K562 (cell line): ENCODE measurements around the gene DCST1. TPM values are rescaled to one million over a fixed set of nuclear protein-coding genes. Genes with fewer than 3 reads are reported as not detected.

Experiments used
- ATAC-seq: fragments of 200-7000 bp; cut with Tn5 transposase; 3 replicates; pipeline ENCODE4 v1.9.1; 2020; ENCODE audit warnings: moderate library complexity
- BruUV-seq: library from RNA; stranded (reverse); fragments of 400-500 nt; replicated peaks from 2 replicates; lab custom pipeline; 2021; lab: Mats Ljungman, UMichigan
- CTCF ChIA-PET: fragments of 300-600 bp; formaldehyde crosslinking; extraction: SDS; loops from one replicate; lab custom pipeline; 2021; ENCODE audit warnings: low intra/inter-chr PET ratio; lab: Yijun Ruan, JAX
- POLR2A ChIA-PET: fragments of 300-600, 350-650 bp; sonication (Branson Sonifier 250); formaldehyde crosslinking; extraction: SDS; loops from one replicate; lab custom pipeline; 2021; ENCODE audit warnings: antibody characterized with exemption, inconsistent platforms; lab: Yijun Ruan, JAX
- DNase-seq, 4 experiments: peaks; one replicate each; pipeline versions ENCODE4 v3.0.0 to v3.0.0-alpha.2; 2011 to 2018; ENCODE audit warnings: low spot score in 3 of 4, mixed read lengths in 3 of 4; ENCODE audit errors: extremely low read depth in 1 of 4
- FAIRE-seq: peaks from 2 replicates; lab custom pipeline; 2011; peaks lifted over from hg19 to GRCh38; lab: Jason Lieb, UNC
- H2AFZ ChIP-seq: 2 replicates; pipeline ENCODE4 v1.6.0; 2011; ENCODE audit warnings: low read depth, low read length, control low read depth, inconsistent platforms
- H3K27ac ChIP-seq: fragments of 200-600 bp; 3 replicates; pipeline ENCODE4 v1.8.0; 2011; ENCODE audit warnings: low read depth, mild to moderate bottlenecking, control low read depth, inconsistent platforms, low read length, moderate library complexity, mixed read lengths; ENCODE audit errors: extremely low read depth
- H3K27me3 ChIP-seq, 2 experiments: fragments of 300-600 bp in 1 of 2; 2 replicates in 1 of 2; 3 replicates in 1 of 2; pipeline versions ENCODE4 v1.6.0 to v1.8.0; 2011; ENCODE audit warnings: inconsistent platforms in 2 of 2, low read length in 2 of 2, mild to moderate bottlenecking in 1 of 2, mixed read lengths in 1 of 2, moderate library complexity in 1 of 2; ENCODE audit not compliant: control insufficient read depth in 2 of 2, insufficient read depth in 2 of 2
- H3K36me3 ChIP-seq: fragments of 300-600 bp; 3 replicates; pipeline ENCODE4 v1.8.0; 2011; ENCODE audit warnings: mild to moderate bottlenecking, low read length, inconsistent platforms; ENCODE audit not compliant: control insufficient read depth, insufficient read depth
- H3K4me1 ChIP-seq, 2 experiments: fragments of 200-600 bp in 1 of 2; replicated peaks in 1 of 2; 2 replicates in 1 of 2; 3 replicates in 1 of 2; pipeline versions ENCODE4 v1.5.1 to v1.8.0; 2011; ENCODE audit warnings: inconsistent platforms in 2 of 2, low read length in 2 of 2, mild to moderate bottlenecking in 1 of 2, mixed read lengths in 1 of 2, moderate library complexity in 1 of 2; ENCODE audit not compliant: control insufficient read depth in 2 of 2, insufficient read depth in 2 of 2
- H3K4me2 ChIP-seq: 2 replicates; pipeline ENCODE4 v1.6.1; 2011; ENCODE audit warnings: low read length, control low read depth, inconsistent platforms, mixed read lengths; ENCODE audit not compliant: insufficient read depth
- H3K4me3 ChIP-seq: fragments of 200-600 bp; sonication (generic), shearing (Covaris generic); 2 replicates; pipeline ENCODE4 v1.5.1; 2016; ENCODE audit warnings: control low read depth, inconsistent platforms
- H3K79me2 ChIP-seq: fragments of 200-600 bp; 3 replicates; pipeline ENCODE4 v1.8.0; 2011; ENCODE audit warnings: low read length, inconsistent platforms; ENCODE audit not compliant: control insufficient read depth, insufficient read depth
- H3K9ac ChIP-seq, 2 experiments: 2 replicates each; pipeline versions ENCODE4 v1.6.0 to v1.6.1; 2011; ENCODE audit warnings: low read depth in 2 of 2, low read length in 2 of 2, control low read depth in 1 of 2, inconsistent platforms in 1 of 2, mild to moderate bottlenecking in 1 of 2, mixed read lengths in 1 of 2; ENCODE audit not compliant: insufficient read depth in 1 of 2
- H3K9me1 ChIP-seq: one replicate; pipeline ENCODE4 v1.6.0; 2011; ENCODE audit warnings: inconsistent platforms, mild to moderate bottlenecking, low read length, moderate library complexity; ENCODE audit not compliant: control insufficient read depth, insufficient read depth
- H3K9me3 ChIP-seq: replicated peaks from 2 replicates; pipeline ENCODE4 v1.5.1; 2011; ENCODE audit warnings: low read depth, low read length, inconsistent platforms; ENCODE audit not compliant: control insufficient read depth, insufficient read depth
- H4K20me1 ChIP-seq: replicated peaks from 2 replicates; pipeline ENCODE4 v1.6.1; 2011; ENCODE audit warnings: low read length, inconsistent platforms, mixed read lengths; ENCODE audit not compliant: control insufficient read depth, insufficient read depth
- CTCFL ChIP-seq: IDR thresholded peaks from 2 replicates; pipeline ENCODE4 v1.6.1; 2011; ENCODE audit warnings: borderline replicate concordance, low read depth, mild to moderate bottlenecking, moderate library complexity, low read length; ENCODE audit not compliant: insufficient read depth, poor library complexity, severe bottlenecking
- CXXC5 ChIP-seq: fragments of 250-450 bp; sonication (Bioruptor Pico); IDR thresholded peaks from 2 replicates; pipeline ENCODE4 v1.8.0; 2022; ENCODE audit warnings: inconsistent platforms, mild to moderate bottlenecking, moderate library complexity
- FOS ChIP-seq: IDR thresholded peaks from 3 replicates; pipeline ENCODE4 v1.6.1; 2011; ENCODE audit not compliant: insufficient read length; ENCODE audit errors: extremely low read depth
- HCFC1 ChIP-seq: IDR thresholded peaks from 2 replicates; pipeline ENCODE4 v1.6.1; 2012; ENCODE audit warnings: low read depth, low read length, improper control_type of control experiment
- HMG20A ChIP-seq: fragments of 450-650 bp; formaldehyde crosslinking; conservative IDR thresholded peaks from 2 replicates; pipeline ENCODE4 v1.4.0; 2020; ENCODE audit warnings: mild to moderate bottlenecking, mixed read lengths
- MCM5 ChIP-seq: fragments of 450-650 bp; IDR thresholded peaks from 2 replicates; pipeline ENCODE4 v1.6.1; 2016; ENCODE audit warnings: low read depth
- MTA2 ChIP-seq: fragments of 450-650 bp; IDR thresholded peaks from 2 replicates; pipeline ENCODE4 v1.6.1; 2016; ENCODE audit warnings: low read depth
- POLR2G ChIP-seq: fragments of 200-400 bp; formaldehyde crosslinking; IDR thresholded peaks from 2 replicates; pipeline ENCODE4 v1.6.1; 2017; ENCODE audit warnings: low read depth, mild to moderate bottlenecking, antibody characterized with exemption, low read length, moderate library complexity
- RAD21 ChIP-seq, 2 experiments: fragments of 250-450 bp in 1 of 2; fragments of 450-650 bp in 1 of 2; sonication (Bioruptor Pico) in 1 of 2; formaldehyde crosslinking in 1 of 2; IDR thresholded peaks in 1 of 2; conservative IDR thresholded peaks in 1 of 2; 2 replicates each; pipeline versions ENCODE4 v1.4.0 to v1.8.0; 2020 to 2022; ENCODE audit warnings: mild to moderate bottlenecking in 2 of 2, moderate library complexity in 1 of 2
- RFX5 ChIP-seq: IDR thresholded peaks from 2 replicates; pipeline ENCODE4 v1.6.1; 2011; ENCODE audit warnings: low read depth, mild to moderate bottlenecking, improper control_type of control experiment, low read length
- TGIF2 ChIP-seq: sonication (generic); formaldehyde crosslinking; IDR thresholded peaks from 2 replicates; pipeline ENCODE4 v1.8.1; 2022; ENCODE audit warnings: mild to moderate bottlenecking, missing genetic modification reagents, moderate library complexity
- YY1 ChIP-seq, 3 experiments: IDR thresholded peaks; 2 replicates each; pipeline ENCODE4 v1.6.1; 2011; ENCODE audit warnings: low read length in 2 of 3, mild to moderate bottlenecking in 2 of 3, moderate library complexity in 2 of 3, borderline replicate concordance in 1 of 3, control low read depth in 1 of 3, low read depth in 1 of 3; ENCODE audit not compliant: insufficient read depth in 3 of 3, insufficient replicate concordance in 2 of 3, control insufficient read depth in 1 of 3, insufficient read length in 1 of 3; ENCODE audit errors: extremely low read depth in 1 of 3
- ZZZ3 ChIP-seq: fragments of 450-650 bp; IDR thresholded peaks from 2 replicates; pipeline ENCODE4 v1.6.1; 2016; ENCODE audit warnings: antibody characterized with exemption, mild to moderate bottlenecking, moderate library complexity
- WGBS: fragments of 100-300 bp; shearing (Covaris generic); methylation state at CpG from one replicate; pipeline ENCODE4 v1.1.6; 2016; ENCODE audit warnings: low coverage, mixed read lengths; ENCODE audit not compliant: insufficient coverage; ENCODE audit errors: missing lambda C conversion rate; 5-methylcytosine and 5-hydroxymethylcytosine counted together
- in situ Hi-C: fragments of 300-500 bp; cut with MboI; formaldehyde crosslinking; loops from 4 replicates; pipeline ENCODE4 v1.15.0; 2018; ENCODE audit warnings: inconsistent platforms, mixed read lengths
- intact Hi-C: fragments of 100-400 bp; cut with micrococcal nuclease; formaldehyde crosslinking; loops from 2 replicates; pipeline ENCODE4 v1.14.2; 2022
- polyA plus RNA-seq, 8 experiments: library from polyadenylated mRNA; depleted of rRNA in 4 of 8; stranded (reverse) in 5 of 8; unstranded in 3 of 8; fragments of >200 nt; fragmentation: Nextera tagmentation in 2 of 8; fragmentation: Illumina TruSeq in 1 of 8; extraction: Ambion mirVana in 2 of 8; extraction: Trizol in 1 of 8; gene quantifications; 2 replicates each; pipeline versions ENCODE4 v1.2.1 to v1.2.3, GENCODE V29; 2011 to 2014; ENCODE audit warnings: inconsistent platforms in 1 of 8, missing spikeins in 1 of 8
- total RNA-seq, 7 experiments: library from RNA; depleted of rRNA in 6 of 7; stranded (reverse); fragments of >200 nt in 6 of 7; fragmentation: Illumina TruSeq in 2 of 7; extraction: Trizol in 2 of 7; gene quantifications; 2 replicates each; pipeline versions ENCODE4 v1.2.1 to v1.2.3, GENCODE V29; 2011 to 2021; ENCODE audit warnings: low replicate concordance in 1 of 7
- TF ChIP-seq, protein P1 (sequence below): sonication (generic); formaldehyde crosslinking; IDR thresholded peaks from 2 replicates; pipeline ENCODE4 v1.9.0; 2022; ENCODE audit warnings: mild to moderate bottlenecking, missing genetic modification reagents

Gene DCST1
- total and polyA plus RNA-seq, 9 of the 15 experiments (the other 6 are each of a cell fraction or from before 2014, with no cell fraction given): not detected

- intact Hi-C loops (loop anchor here (2.0 kb wide), 1 partner anchor 56 kb away; the partner anchor contains the start of gene PYGO2), in situ Hi-C loops (no loop called here)
- no peaks in the 10 kb centered on the region for H4K20me1 ChIP-seq
- peaks cover 54% of the 10 kb centered on the region; the same call in 2 of the 3 replicates for H3K36me3 ChIP-seq
- 93% methylated on average over 24 of the region's 26 CpGs for WGBS
- no TSS peak for BruUV-seq
- CTCF ChIA-PET: interaction anchor here (0.6 to 2.8 kb wide), 5 partner anchors 16 to 381 kb away, joined by 4 to 28 read pairs (median 11); partner anchors contain the start of genes CKS1B, PBXIP1 and PYGO2
- no peak overlapping the region for H2AFZ ChIP-seq
- peak overlapping the region; percentile 53; the same call in 1 of the 2 replicates for H3K4me2 ChIP-seq
- H3K4me1 ChIP-seq: peaks cover 38 to 67% of the 10 kb centered on the region in 2 experiments
- DNase-seq (no peak), ATAC-seq (no peak), FAIRE-seq (no peak)
- peak overlapping the region; percentile 81 for H3K27ac ChIP-seq
- H3K9me1 ChIP-seq: no peaks in the 10 kb centered on the region
- peak overlapping the region; percentile 61 to 87 for H3K9ac ChIP-seq
- POLR2A ChIA-PET: interaction anchor here (0.6 to 2.4 kb wide), 12 partner anchors 8 to 173 kb away, joined by 3 to 15 read pairs (median 5); partner anchors contain the start of genes PBXIP1, PYGO2 and SHC1
- H3K9me3 ChIP-seq: no peaks in the 10 kb centered on the region
- H3K4me3 ChIP-seq: no peak overlapping the region
- peaks cover 24% of the 10 kb centered on the region for H3K79me2 ChIP-seq
- H3K27me3 ChIP-seq: no peaks in the 10 kb centered on the region
- TF ChIP-seq CXXC5 (no peak), FOS (no peak), CTCFL (no peak), YY1 (IDR thresholded peaks at IDR 0.05; ENCODE audit: borderline replicate concordance in 1 of 3, control insufficient read depth in 1 of 3, extremely low read depth in 1 of 3, insufficient read depth in 3 of 3, insufficient read length in 1 of 3, insufficient replicate concordance in 2 of 3, low read depth in 1 of 3, low read length in 2 of 3) (no peak), RAD21 (CRISPR knock-in tag; conservative IDR thresholded peaks at IDR 0.05 in 1 of 2, IDR thresholded peaks at IDR 0.05 in 1 of 2) (no peak), HMG20A (CRISPR knock-in tag) (no peak), TGIF2 (CRISPR knock-in tag) (no peak), RFX5 (no peak), HCFC1 (no peak), POLR2G (peak; percentile 67; the same call in 1 of the 2 replicates), MCM5 (no peak), ZZZ3 (no peak), MTA2 (no peak)
- TF ChIP-seq, protein P1, sequence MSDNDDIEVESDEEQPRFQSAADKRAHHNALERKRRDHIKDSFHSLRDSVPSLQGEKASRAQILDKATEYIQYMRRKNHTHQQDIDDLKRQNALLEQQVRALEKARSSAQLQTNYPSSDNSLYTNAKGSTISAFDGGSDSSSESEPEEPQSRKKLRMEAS (CRISPR knock-in tag): peak; percentile 21; the same call in 1 of the 2 replicates
Measured at GRCh38 chr1:155016231-155016831, 17.3 kb upstream of the DCST1 start.
